HG03457 (cell line): ENCODE data around the gene FAM193A.
"Not testable (repeated sequence)": the region's sequence is repeated elsewhere in the genome, so short reads cannot be mapped to it uniquely, and the experiment has no call there.

Source experiments
- ATAC-seq: cut with Tn5 transposase; IDR thresholded peaks from one replicate; pipeline ENCODE4 v1.9.1; 2021; ENCODE audit warnings: moderate number of reproducible peaks; ENCODE audit not compliant: unreplicated experiment

The FAM193A gene

GRCh38 chr4:2606960-2607506, 70.6 kb downstream of the FAM193A start:
- no peak for ATAC-seq

GRCh38 chr4:2607822-2608221, 71.4 kb downstream of the FAM193A start:
- no peak for ATAC-seq

GRCh38 chr4:2608291-2608690, 71.8 kb downstream of the FAM193A start:
- ATAC-seq: no peak

- ATAC-seq: no peak
Observed at GRCh38 chr4:2615821-2616220, 79.4 kb downstream of the FAM193A start.

DNA sequence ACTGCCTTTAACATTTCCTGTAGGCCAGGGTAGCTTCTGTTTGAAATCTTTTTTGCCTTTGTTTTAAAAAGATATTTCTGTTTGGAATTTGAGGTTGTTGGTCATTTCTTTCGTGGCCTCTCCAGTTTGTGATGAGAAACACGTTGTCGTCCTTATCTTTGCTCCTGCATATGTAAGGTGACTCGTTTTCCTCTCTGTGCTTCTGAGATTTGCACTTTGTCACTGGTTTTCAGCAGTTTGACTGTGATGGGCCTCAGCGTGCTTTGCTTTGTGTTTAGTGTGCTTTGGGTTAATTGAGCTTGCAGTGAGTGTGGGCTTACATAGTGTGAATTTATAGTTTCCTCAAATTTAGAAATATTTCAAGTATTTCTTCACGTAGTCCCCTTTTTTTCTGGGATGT, 81.5 kb downstream of the FAM193A start:
- ATAC-seq: no peak

GRCh38 chr4:2618729-2619128, 82.3 kb downstream of the FAM193A start:
- ATAC-seq: not testable (repeated sequence)

DNA sequence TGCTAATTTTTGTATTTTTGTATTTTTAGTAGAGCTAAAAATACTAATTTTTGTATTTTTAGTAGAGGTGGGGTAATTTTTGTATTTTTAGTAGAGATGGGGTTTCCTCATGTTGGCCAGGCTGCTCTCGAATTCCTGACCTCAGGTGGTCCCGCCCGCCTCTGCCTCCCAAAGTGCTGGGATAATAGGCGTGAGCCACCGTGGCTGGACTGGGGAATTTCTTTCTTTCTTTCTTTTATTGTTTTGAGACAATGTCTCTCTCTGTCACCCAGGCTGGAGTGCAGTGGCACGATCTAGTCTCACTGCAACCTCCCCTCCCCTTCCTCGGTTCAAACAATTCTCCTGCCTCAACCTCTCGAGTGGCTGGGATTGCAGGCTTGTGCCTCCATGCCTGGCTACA, 83.0 kb downstream of the FAM193A start:
- ATAC-seq: no peak

GRCh38 chr4:2621419-2621818, 85.0 kb downstream of the FAM193A start:
- ATAC-seq: no peak

DNA sequence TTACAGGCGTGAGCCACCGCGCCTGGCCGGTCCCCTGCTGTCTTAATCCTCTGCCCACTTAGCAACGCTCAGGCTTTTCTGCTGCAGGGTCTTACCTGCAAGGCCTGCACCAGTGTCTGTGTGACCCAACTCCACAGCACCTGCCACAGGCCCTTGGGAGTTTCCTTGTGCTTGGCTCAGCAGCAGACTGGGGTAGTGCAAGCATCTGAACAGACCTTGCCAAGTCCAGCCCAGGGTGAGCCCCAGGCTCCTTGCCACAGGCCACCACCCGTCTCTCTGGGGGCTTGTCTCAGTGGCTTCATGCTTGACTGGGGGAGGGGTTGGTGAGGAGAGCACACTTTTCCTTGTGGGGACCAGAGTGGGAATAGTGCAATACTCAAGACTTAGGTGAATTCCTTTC, 87.0 kb downstream of the FAM193A start:
- no peak for ATAC-seq

DNA sequence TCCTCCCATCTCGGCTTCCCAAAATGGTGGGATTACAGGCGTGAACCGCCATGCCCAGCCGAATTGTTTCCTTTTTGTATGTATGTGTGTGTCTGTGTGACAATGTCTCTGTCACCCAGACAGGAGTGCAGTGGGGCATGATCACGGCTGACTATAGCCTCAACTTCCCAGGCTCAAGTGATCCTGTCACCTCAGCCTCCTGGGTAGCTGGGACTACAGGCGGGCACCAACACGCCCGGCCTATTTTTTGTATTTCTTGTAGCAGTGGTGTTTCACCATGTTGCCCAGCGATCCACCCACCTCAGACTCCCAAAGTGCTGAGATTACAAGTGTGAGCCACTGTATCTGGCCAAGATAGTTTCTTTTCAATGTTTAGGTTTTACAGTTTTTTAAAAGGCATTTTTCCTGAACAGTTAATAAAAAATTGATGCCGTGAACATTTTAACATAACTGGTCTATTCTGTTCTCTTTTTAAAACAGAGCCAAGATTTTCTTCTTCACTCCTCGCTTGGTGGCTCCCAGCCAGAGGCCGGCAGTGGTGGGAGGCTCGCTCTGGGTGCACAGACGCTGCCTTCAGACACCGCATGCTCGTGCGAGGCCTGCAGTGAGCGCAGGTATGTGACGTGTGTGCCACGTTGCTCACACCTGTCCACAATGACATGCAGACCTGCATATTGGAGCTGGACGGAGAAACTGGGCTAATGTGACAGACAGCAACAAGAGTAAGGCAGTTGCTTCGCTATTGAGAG, 88.5 kb downstream of the FAM193A start:
- ATAC-seq: no peak

DNA sequence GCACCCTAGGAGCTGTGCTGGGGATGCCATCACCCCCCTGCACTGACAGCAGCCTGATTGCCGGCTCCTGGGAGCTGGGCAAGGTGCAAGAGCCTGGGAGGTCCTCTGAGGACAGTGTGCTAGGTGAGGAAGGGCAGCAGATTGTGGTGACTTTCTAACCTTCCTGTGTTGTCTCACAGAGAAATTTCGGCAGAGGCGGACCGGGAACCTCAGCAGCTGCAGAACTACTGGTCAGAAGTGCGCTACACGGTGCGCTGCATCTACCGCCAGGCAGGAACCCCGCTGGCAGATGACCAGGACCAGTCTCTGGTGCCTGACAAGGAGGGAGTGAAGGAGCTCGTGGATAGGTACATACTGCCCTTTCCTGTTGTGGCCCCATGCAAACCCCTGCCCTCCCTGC, 89.8 kb downstream of the FAM193A start:
- ATAC-seq: no peak

GRCh38 chr4:2630556-2631273, 94.3 kb downstream of the FAM193A start:
- ATAC-seq: no peak

DNA sequence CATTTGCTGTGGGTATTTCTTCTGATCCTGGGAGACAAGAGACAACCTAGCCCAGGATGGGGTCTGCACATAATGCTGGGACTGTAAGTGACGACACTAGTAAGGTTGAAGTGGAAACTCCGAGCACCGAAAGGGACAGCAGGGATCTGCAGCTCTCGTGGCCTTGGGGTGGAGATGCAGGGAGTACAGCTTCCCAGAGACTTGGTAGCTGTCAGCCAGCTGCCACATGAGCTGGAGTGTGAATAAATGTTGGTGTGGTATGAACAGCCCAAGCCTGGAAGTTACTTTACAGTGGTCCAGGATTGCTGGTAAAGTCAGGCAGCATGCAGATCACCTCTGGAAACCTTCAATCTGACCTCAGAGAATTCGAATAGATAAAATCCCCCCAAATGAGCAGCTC, 97.6 kb downstream of the FAM193A start:
- ATAC-seq: no peak

- ATAC-seq: no peak
Observed at GRCh38 chr4:2636331-2636730, 99.9 kb downstream of the FAM193A start.

GRCh38 chr4:2636994-2637393, 100.5 kb downstream of the FAM193A start:
- not testable (repeated sequence) for ATAC-seq

DNA sequence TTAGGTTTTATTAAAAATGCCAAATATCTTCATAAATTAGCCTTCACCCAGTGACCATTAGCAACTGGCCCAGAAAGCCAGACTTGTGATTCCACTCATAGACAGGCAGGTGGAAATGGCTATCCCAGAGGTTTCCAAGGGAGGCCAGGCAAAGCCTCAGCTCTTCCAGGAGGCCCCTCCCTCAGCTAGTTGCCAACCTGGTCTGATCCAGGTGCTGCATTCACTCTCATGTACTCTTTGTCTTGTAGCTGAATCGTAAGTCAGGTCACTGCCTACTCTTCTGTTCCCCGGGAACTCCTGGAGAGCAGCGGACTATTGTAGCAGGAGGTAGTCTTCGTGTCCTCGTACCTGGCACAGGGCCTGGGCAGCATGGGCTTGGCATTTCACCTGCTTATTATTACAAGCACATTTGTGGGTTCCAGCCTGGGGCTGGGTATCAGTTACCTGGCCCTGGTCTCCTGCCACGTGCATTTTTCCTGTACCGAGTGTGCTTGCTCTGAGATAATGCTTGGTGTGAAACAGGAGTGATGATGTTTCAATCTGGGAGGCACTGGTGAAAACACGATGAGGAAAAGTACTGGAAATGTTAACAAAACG, 101.6 kb downstream of the FAM193A start:
- no peak for ATAC-seq

- ATAC-seq: no peak
Observed at GRCh38 chr4:2638730-2639129, 102.3 kb downstream of the FAM193A start.

DNA sequence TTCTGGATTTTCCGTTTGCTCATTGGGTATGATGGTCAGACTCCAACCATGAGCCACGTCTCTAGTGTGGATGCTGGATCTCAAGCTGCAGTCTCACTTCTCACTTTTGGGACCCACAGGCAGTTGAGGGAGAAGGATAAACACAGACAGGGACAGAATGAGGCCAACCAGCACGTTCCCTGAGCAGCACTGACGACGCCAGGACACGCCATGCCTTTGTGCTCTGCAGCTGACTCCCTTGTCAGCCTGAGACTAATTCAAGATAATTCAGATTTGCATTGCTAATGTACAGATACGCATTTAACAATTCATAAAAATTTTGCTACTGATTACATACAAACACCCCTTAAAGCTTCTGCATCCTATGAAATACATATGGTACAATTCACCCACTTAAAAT, 106.5 kb downstream of the FAM193A start:
- no peak for ATAC-seq

DNA sequence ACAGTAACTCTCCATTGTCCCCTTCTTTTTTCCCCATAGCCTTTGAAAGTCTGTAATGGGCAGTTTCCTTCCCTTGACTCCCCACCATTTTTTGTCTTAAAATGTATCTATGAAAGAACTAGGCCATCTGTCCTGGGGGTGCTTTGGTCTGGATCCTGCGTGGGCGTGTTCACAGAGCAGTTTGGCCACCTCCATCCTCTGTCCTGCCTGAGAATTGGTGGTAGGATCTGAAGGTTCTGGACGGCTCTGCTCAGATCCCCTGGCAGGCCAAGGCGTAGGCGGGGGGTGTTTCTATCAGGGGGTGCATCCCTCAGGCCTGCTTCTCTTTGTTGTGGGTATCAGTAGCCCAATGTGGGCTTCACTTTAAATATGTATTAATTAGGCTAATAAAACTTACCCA, 107.1 kb downstream of the FAM193A start:
- ATAC-seq: no peak

GRCh38 chr4:2646396-2647149, 110.1 kb downstream of the FAM193A start:
- ATAC-seq: no peak
